DMS153 treated with DMSO at 0.1 percent for 48 hours (cell line): ENCODE data around the gene GPSM1.

Source experiments
- DNase-seq: peaks from one replicate; lab custom pipeline; 2025; ENCODE audit not compliant: unreplicated experiment; lab: John Stamatoyannopoulos, UW

GPSM1 gene

DNA sequence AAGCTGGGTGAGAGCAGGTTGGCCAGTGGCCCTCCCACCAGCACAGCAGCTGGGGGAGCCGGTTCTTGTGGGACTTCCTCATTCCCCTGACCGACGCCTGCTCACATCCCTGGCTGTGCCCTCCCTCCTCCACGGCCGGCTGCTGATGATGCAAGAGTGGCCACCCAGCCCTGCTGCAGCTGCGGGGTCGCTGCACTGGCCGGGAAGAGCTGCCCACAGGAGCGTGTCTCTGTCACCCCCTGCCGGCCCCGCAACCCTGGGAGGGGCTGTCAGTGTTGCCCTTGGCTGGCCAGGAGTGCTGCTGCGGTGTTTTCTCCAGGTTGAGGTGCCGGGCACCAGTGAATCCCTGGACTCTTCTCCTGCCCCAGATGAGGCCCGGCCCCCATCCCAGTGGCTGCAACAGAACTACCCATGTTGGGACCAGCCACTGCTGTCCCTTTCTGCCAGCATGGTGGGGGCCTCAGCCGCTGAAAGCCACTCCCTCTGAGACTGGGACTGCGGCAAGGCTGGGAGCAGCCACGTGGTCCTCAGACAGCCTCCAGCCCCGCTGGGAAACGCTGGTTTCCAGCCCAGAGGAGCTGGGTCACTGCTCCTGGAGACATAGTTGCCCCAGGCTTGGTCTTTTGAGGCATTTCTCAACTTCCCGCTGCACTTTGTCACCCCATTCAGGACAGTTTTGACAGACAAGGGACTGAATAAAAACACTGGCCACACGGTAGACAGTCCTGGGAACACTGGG is 45.4 kb downstream of the GPSM1 start:
- no peak for DNase-seq

GRCh38 chr9:136373300-136374182 is 46.2 kb downstream of the GPSM1 start, which contains the start of gene CARD9:
Gene CARD9 (minus strand): TSS chr9:136373669. CDS start chr9:136372078, 1,591 bp downstream.
- no peak for DNase-seq

GRCh38 chr9:136374183-136374575 is 46.8 kb downstream of the GPSM1 start:
- no peak for DNase-seq

DNA sequence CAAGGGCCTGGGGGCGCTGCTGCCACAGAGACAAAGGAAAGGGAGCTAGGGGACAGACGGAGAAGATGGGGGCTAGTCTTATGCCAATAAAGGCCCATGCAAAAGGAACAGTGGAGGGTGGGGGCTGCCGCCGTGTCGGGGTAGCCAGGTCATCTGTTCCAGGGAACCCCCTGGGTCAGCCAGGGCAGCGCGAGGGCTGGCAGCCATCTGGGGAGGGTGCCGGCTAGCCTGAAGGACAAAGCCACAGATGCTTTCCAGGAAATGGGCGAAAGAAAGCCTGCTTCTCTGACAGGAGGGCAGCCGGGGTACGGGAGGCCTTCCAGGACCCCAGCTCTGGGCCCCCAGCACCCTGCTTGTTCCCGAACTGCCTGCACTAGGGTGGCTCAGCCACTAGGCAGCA is 47.8 kb downstream of the GPSM1 start:
- DNase-seq = no peak

GRCh38 chr9:136376457-136376856 is 49.1 kb downstream of the GPSM1 start:
- no peak for DNase-seq

DNA sequence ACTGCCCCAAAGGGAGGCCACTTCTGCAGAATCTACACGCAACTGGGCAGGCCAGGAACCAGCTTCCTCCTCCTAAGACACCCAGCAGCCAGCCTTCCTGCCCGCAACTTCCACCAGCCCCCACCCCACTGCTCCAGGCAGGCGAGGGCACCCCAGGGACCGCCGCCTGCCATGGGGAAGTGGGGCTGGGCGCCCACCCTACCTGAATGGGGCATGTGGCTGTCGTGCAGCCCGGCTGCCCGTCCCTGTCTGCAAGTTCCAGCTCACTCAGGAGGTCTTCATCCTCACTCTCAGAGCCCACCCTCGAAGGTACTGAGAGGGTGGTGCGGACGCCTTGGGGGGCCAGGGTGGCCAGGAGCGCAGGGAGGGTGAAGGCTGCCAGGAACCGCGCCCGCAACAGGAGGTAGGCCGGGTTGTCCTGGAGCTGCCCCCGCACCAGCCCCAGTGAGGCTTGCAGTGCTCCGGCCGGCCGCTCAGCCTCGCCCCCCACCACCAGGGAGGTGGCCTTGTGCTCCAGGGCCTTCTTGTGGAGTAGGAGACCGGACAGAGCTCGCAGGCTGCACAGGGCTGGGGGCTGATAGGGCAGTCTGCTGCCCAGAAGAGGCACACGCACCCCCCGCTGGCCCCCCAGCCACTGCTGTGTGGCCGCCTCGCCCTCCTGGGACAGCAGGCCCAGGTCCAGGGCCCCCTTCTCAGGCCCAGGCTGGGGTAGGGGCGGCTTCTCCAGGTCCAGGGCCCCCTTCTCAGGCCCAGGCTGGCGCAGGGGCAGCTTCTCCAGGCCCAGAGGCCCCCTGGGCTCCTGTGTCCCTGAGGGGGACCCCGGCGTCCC is 50.2 kb downstream of the GPSM1 start:
- DNase-seq = no peak

DNA sequence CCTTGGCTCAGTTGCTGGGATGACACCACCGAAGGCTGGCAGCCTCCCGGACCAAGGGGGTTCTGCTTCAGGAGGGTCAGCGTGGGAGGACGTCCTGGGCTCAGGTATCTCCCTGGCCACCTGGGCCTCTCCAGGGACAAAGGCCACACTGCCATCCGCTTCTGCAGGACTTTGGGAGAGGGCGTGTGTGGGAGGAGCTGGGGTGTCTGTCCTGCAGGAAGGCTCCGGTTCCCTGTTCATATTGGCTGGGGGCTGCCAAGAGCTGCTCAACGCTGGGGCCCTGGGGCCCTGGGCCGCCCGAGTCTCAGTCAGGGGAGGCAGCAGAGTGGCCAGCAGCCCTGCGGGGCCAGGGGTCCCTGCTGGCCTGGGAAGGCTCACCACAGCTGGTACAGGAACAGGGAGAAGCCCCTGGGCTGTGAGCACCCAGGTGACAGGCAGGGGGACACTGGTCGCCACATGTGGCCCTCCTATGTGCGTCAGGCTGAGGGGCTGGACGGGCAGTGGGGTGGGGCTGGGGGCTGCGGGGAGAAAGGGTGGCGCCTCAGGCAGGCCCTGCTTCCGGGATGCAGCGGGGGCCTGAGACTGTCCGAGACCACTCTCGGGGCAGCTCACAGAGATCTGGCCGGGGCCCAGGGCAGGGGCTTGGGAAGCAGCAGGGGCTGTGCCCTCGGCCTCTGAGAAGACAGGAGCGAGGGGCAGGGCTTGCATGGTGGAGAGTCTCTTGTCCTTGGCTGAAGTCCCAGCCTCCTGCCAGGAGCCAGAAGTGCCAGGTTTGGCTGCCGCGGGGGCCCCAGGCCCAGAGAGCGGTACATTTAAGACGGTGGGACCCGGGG is 51.0 kb downstream of the GPSM1 start:
- DNase-seq = no peak

DNA sequence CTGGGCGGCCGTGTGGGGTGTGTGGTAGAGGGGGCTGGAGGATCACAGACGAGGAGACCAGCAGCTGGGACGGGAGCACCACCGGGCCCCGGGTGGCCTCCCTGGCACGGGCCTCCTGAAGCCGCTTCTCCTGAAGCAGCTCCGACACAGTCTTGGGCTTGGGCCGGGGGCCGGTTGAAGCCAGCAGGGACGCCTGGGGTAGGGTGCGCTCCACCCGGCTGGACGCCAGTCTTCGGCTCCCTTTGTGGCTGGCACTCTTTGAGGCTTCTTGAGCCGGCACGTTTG is 51.6 kb downstream of the GPSM1 start:
- no peak for DNase-seq

GRCh38 chr9:136379401-136379800 is 52.1 kb downstream of the GPSM1 start:
- no peak for DNase-seq

DNA sequence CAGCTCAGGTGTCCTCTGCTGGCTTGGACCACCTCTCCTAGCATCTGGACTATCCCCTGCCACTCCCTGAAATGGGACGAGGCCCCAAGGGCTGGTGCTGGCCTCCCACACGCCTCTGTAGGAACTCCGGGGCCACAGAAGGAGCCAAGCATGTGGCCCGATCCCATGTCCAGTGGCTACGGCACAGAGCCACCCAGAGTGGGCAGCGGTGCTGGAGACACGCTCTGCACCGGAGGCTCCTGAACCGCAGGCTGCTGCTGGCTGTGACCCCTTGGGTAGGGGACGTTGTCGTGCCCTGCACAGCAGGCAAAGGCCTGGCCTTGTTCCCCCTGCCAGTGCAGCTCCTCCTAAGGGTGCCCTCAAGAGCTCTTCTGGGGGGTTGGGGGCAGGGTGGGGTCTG is 52.6 kb downstream of the GPSM1 start:
- DNase-seq = no peak

GRCh38 chr9:136380381-136380780 is 53.0 kb downstream of the GPSM1 start:
- no peak for DNase-seq

- DNase-seq = no peak
These were observed 54.0 kb downstream of the GPSM1 start for GRCh38 chr9:136381311-136381710.

DNA sequence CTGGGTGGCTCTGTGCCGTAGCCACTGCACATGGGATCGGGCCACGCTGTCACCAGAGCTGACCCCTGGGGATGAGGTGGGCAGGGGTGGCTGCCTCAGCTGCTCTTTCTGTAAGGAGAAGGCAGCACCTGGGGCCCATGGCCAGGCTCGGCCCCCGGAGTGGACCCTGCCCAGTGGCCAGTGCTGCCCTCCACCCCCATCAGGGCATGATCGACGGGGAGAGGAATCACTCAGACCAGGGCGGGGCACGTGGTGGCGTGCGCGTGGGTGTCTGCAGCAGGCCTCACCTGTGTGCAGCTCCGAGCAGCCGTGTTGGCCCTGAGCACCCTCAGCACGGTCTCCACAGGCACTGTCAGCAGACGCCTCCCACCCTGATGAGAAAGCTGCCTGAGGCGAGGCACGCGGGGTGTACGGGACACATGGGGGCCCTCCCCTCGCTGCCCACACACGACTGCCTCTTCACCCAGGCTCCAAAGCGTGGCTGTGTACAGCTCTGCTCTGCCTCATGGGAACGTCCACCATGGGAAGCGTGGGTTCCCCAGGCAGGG is 54.7 kb downstream of the GPSM1 start:
- no peak for DNase-seq

DNA sequence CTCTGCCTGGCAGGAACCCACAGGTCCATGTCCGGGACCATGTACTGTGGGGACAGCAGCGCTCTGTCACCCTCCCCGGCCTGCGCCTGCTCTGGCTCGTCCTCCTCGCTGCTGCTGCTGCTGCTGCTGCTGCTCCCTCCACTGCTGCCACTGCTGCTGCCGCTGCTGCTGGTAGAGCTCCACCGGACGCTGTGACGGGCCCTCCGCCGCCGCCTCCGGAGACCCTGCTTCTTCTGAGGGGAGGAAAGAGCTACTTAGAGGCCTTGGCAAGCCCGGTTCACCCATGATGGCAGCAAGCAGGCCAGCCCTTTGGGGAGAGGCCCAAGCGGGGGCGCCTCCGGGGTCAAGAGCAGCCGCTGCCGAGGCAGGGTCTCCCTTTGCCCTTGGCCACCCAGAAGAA is 56.1 kb downstream of the GPSM1 start:
- no peak for DNase-seq

DNA sequence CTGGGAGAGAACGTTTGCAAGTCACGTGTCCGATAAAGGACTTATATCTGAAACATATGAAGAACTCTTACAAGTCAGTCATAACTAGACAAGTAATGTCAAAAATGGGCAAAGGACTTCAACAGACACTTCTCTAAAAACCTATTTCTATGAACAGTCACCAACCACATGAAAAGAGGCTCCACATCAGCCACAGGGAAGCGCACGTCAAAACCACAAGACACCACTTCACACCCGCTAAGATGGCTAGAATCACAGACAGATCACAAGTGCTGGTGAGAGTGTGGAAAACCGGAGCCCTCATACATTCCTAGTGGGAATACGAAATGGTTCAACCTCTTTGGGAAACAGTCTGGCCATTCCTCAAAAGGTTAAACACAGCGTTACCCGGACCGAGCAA is 57.7 kb downstream of the GPSM1 start:
- no peak for DNase-seq

DNA sequence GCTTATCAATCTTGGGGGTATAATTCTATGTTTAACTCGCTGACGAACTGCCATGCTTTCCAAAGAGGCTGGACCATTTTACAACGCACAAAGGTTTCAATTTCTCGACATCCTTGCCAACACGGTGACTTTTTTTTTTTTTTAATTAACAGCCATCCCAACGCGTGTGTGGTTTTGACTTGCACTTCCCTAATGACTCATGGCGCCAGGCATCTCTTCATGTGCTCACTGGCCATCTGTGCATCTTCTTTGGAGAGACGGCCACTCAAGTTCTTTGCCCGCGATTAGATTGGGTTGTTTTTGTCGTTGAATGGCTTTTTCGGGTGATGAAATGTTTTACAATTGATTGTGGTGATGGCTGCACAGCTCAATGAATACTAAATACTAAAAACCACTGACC is 58.7 kb downstream of the GPSM1 start:
- no peak for DNase-seq

DNA sequence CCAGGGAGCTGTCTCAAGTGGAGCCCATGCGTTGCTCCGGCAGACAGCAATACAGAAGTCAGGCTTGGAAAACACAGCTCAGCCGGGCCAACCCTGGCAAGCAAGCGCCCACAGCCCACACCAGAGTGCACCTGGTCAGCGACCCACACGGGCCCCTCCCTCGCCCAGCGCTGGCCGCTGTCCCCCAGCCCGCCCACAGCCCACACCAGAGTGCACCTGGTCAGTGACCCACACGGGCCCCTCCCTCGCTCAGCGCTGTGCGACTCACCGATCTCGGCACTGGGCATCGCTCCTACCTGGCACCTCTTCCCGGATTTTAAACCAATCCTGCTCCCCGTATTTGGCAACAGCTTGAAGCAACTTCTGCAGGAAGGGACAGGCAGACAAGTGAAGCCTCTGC is 59.9 kb downstream of the GPSM1 start:
- no peak for DNase-seq

DNA sequence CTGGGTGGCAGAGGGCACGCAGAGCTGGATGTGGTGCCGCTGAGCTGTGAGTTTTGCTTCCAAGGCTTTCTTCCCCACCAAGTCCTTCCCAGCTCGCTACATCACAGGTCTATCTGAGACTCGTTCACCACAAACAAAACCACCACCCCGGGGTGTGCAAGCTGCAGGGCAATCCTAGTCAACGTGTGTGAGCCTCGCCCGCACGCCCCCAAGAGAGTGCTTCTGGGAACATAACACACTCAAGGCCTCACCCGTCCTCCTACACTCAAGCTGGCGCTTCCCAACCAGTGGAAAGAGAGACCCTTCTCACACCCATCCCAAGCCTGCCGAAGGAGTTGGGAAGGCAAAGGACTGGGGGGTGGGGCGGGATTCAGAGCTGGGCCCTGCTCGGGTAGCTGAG is 62.1 kb downstream of the GPSM1 start:
- DNase-seq = no peak

- no peak for DNase-seq
These were observed 64.6 kb downstream of the GPSM1 start for GRCh38 chr9:136391737-136392537.
